Measurements from ENCODE around the gene C8G. TPM values are rescaled to one million over a fixed set of nuclear protein-coding genes. Genes with fewer than 3 reads are reported as not detected.

C8G gene
- polyA plus RNA-seq, 3 donors, result 0.83 to 1.3 (median 1.2) TPM

- DNase-seq, result no peak
Observed at GRCh38 chr9:136953771-136954269, 8.8 kb downstream of the C8G start.

DNA sequence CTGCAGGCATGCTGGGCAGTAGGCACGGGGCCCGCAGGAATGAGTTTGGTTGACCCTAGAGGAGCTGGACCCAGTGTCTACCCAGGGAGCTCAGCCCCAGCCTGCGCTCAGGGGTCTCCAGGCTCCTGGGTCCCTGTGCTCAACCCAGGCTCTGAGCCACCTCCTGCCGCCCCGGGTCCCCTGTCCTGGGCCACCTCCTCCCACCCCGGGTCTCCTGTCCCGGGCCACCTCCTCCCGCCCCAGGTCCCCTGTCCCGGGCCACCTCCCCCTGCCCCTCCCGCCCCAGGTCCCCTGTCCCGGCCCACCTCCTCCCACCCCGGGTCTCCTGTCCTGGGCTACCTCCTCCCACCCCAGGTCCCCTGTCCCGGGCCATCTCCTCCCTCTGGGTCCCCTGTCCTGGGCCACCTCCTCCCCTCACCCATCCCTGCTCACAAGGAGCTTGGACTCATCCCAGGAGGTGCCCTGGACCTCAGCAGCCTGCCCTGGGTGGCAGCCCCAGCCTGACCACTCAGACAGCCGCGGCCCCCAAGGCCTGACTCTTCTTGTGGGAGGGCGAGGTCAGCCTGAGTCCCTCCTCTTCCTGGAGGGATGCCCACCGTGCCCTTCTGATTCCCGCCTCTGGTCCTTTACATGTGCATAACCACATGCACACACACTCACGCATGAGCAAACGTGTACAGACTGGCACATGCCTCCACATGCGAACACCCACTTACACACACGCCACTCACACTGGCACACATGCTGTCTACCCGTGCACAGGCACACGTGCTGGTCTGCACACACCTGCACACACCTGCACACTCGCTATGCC is 9.4 kb downstream of the C8G start:
- DNase-seq, result no peak

DNA sequence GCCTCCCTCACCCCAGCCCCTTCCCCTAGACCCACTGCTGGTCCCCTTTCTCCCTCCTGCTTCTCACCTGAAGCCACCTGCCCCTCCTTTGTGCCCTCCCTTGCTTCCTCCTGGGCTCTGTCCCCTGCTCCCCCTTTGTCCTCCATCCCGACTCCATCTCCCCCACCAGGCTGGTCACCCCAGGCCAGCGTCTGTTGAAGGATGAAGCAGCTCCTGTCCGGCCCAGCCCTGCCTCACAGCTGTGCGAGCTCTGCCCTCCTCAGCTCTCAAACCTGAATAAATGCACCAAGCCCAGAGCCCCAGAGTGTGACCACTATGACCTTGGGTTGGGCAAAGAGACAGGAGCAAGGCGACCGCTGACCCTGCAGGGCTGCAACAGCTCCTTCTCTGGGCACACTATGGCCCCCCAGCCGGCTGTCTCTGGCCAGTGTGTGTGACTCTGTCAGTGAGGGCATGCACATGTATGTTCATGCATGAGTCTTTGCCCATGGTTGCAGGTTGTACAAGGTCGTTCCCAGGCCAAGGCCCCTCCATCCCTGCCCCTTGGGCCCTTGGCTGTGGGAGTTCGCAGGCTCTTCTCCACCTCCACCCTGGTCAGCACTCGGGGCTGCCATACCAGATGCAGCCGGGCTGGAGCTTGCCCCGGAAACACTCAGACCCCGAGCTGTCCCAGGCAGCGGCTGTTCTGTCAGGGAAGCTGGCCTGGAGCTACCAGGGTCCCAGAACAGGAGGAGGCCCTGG is 10.3 kb downstream of the C8G start:
- DNase-seq, result no peak

- no peak for DNase-seq
Observed at GRCh38 chr9:136955943-136956335, 10.9 kb downstream of the C8G start.

DNA sequence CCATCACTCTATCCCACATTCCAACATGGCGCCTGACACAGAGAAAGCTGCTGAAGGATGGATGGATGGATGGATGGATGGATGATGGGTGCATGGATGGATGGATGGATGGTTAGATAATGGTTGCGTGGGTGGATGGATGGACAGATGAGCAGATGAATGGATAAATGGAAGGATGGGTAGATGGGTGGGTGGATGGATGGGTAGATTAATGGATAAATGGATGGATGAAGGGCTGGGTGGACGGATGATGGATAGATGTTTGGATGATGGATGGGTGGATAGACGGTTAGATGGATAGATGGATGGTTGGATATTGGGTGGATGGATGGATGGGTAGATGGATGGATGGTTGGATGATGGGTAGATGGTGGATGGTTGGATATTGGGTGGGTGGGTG is 11.6 kb downstream of the C8G start:
- DNase-seq, result no peak

GRCh38 chr9:136957461-136957860 is 12.4 kb downstream of the C8G start:
- no peak for DNase-seq

DNA sequence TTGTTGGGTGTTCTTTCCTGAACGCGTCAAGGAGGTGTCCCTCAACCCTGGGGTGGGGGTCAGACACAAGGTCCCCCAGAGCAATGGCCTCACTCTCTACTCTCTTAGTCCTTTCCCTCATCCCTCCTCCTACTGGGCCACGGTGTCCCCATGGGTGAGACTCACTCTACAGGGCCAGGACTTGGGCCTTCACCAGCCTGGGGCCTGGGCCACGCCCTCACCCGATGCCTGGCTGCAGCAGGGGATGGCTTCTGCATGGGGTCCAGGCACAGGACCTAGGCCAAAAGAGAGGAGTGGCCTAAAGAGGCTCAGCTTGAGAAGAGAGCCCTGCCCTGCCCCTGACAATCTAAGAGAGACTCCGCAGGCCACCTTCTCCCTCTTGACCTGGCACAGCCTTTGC is 12.9 kb downstream of the C8G start:
- no peak for DNase-seq

GRCh38 chr9:136958473-136958872 is 13.4 kb downstream of the C8G start:
- no peak for DNase-seq

- no peak for DNase-seq
Observed at GRCh38 chr9:136958898-136959850, 14.1 kb downstream of the C8G start.

DNA sequence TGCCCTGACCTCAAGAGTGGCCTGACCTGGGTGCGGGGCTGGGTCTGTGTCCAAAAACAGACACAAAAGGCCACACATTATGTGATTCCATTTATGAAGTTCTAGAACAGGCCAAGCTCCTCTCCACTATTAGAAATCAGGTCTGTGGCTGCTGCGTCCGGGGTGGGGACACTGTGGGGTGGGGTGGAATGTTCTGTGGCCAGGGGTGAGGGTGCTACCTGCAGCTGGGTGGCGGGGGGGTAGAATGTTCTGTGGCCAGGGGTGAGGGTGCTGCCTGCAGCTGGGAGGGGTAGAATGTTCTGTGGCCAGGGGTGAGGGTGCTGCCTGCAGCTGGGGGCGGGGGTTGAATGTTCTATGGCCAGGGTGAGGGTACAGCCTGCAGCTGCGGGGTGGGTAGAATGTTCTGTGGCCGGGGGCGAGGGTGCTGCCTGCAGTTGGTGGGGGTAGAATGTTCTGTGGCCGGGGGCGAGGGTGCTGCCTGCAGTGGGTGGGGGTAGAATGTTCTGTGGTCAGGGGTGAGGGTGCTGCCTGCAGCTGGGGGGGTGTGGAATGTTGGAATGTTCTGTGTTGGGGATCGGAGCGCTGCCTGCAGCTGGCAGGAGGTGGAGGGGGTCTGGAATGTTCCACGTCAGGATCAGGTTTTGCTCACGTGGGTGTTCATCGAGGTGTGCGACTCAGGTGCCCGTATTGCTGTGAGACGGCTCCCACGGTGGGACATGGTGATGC is 15.3 kb downstream of the C8G start:
- DNase-seq, result no peak

- no peak for DNase-seq
Observed at GRCh38 chr9:136960938-136961275, 15.9 kb downstream of the C8G start.

DNA sequence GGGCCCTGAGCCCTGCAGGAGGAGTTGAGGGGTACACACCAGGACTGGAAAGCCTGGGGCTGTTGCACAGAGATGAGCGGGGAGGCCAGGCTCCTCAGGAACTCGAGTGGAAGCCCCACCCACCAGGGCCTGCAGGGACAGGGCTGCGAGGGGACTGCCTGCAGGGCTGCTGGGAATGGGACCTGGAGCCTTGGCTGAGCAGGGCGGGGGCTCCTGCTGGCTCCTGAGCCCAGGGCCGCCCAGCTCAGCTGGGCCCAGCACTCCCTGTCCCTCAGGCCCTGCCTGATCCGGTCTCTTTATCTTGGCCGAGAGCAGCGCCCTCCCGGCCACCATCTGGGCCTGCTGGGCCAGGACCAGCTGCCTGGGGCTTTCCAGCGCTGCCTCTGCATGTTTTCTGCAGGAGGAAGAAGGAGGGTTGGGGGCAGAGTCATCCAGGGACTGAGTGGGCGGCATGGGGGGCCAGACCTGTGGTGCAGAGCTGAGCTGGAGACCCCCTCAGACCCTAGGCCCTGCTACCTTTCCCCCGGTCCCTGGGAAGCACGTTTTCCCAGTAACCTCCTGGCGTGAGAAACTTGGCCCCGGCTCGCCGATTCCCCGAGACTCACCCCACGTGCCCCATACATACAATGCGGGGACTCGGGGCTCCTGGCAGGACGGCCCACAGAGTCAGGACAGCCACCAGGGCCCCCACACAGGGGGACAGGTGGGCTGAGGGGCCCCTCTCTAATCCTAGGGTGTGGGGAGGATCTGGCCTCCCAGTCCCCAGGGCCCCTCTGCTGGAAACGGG is 16.4 kb downstream of the C8G start:
- DNase-seq, result no peak

DNA sequence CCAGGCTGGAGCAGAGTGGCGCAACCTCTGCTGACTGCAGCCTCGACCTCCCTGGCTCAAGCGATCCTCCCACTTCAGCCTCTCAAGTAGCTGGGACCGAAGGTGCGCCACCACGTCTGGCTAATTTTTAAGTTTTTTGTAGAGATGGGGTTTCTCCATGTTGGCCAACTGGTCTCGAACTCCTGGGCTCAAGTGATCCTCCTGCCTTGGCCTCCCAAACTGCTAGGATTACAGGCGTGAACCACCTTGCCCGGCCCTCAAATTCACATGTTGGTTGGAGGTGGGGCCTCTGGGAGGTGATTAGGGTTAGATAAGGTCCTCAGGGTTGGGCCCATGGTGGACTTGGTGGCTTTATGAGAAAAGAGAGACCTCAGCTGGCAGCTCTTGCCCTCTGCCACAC is 17.1 kb downstream of the C8G start:
- DNase-seq, result no peak

GRCh38 chr9:136962701-136963248 is 17.7 kb downstream of the C8G start:
- DNase-seq, result no peak

GRCh38 chr9:136963341-136963740 is 18.3 kb downstream of the C8G start:
- DNase-seq, result no peak

GRCh38 chr9:136963751-136964150 is 18.7 kb downstream of the C8G start:
- no peak for DNase-seq

GRCh38 chr9:136964171-136964689 is 19.2 kb downstream of the C8G start:
- DNase-seq, result no peak

DNA sequence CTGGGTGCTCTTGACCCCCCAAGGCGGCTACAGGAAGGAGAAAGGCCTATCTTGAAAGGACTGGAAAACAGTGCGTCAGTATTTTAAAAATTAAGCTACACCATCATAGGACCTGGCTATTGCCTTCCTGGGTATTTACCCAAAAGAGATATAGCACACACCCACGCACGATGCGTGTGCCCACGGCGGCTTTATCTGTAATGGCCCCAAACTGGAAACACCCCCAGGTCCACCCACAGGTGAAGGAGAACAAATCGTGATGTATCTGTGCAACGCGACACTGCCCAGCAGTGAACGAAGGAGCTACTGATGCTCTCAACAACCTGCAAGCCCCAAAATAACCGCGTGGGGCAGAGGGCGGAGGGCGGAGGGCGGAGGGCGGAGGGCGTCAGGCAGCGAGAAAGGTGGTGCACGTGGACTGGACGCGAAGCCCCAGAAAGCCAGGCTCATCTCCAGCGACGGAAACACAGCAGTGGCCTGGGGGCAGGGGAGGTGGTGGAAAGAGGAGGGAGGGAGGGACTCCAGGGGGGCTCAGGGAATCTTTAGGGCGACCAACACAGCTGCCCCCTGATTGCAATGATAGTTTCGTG is 19.9 kb downstream of the C8G start:
- DNase-seq, result no peak

- no peak for DNase-seq
Observed at GRCh38 chr9:136965771-136966484, 20.9 kb downstream of the C8G start.
